Choroid plexus epithelial cell (primary cell): ENCODE measurements around the gene SLC6A8.
"Not testable (repeated sequence)": the region's sequence is repeated elsewhere in the genome, so short reads cannot be mapped to it uniquely, and the experiment has no call there.

Experiments used
- DNase-seq: peaks from one replicate; pipeline ENCODE4 v3.0.0-alpha.2; 2010; ENCODE audit warnings: low read depth
- H3K4me3 ChIP-seq: 2 replicates; pipeline ENCODE4 v1.5.1; 2011; ENCODE audit warnings: low read depth, mild to moderate bottlenecking, control low read depth, low read length, moderate library complexity
- CTCF ChIP-seq: conservative IDR thresholded peaks from 2 replicates; pipeline ENCODE4 v1.5.1; 2011; ENCODE audit warnings: low read depth, mild to moderate bottlenecking, control low read depth, inconsistent platforms, low read length, moderate library complexity

The SLC6A8 gene

GRCh38 chrX:153736871-153737441 lies 49.2 kb downstream of the SLC6A8 start:
- H3K4me3 ChIP-seq = no peak overlapping the region
- no peak for TF ChIP-seq CTCF

GRCh38 chrX:153738056-153738605 lies 50.4 kb downstream of the SLC6A8 start:
- no peak overlapping the region for H3K4me3 ChIP-seq
- TF ChIP-seq CTCF = no peak
- DNase-seq = no peak

More at GRCh38 chrX:153736871-153737441, 49.2 kb downstream of the SLC6A8 start:
- DNase-seq = no peak

DNA sequence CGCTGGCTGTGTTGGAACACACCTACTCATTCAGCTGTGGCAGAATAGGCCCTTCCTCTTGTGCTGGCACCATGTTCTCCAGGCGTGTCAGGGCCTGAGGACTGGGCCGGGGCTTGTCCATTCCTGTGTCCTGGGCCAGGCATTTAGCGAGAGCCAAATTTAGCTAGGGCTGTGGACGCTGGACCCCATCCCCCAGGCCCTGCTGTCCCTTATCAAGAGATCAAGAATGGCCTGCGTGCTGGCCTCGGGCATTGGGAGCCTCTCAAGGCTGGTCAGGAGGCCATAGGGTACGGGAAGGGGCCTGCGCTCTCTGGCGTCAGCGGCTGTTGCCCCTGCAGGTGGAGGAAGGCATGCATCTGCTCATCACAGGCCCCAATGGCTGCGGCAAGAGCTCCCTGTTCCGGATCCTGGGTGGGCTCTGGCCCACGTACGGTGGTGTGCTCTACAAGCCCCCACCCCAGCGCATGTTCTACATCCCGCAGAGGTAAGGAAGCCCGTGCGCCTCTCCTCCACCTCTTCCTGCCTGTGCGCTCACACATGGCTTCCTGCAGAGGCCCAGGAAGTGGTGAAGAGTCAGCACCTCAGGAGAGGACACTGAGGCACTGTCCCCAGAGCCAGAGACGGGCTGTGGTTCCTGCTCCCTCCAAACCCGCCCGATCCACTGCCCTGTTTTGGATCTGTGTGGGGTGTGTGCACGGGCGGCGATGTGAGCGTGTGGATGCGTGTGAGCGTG lies 52.2 kb downstream of the SLC6A8 start:
- DNase-seq = no peak
- no peak overlapping the region for H3K4me3 ChIP-seq
- no peak for TF ChIP-seq CTCF

GRCh38 chrX:153740631-153741222 lies 53.0 kb downstream of the SLC6A8 start:
- DNase-seq = no peak
- H3K4me3 ChIP-seq = no peak overlapping the region
- no peak for TF ChIP-seq CTCF

- no peak for TF ChIP-seq CTCF
- no peak for DNase-seq
- no peak overlapping the region for H3K4me3 ChIP-seq
These were observed 53.7 kb downstream of the SLC6A8 start for GRCh38 chrX:153741446-153741845.

DNA sequence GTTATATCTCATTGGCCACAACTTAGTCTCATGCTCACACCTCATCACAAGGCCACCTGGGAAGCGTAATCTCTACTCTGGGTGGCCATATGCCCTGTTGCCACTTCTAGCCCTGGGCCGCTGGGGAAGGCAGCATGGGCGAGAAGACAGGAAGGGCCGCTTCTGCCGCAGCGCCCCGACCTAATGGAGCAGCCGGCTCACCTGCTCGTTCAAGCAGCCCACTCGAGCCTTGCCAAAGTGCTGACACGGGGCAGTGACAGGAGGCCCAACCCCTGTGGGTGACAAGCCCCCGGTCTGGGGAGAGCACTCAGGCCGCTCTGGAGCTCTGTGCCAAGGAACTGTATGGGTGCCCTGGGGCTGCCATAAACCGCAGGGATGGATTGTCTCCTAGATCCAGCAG lies 54.4 kb downstream of the SLC6A8 start:
- not testable (repeated sequence) for DNase-seq, H3K4me3 ChIP-seq

DNA sequence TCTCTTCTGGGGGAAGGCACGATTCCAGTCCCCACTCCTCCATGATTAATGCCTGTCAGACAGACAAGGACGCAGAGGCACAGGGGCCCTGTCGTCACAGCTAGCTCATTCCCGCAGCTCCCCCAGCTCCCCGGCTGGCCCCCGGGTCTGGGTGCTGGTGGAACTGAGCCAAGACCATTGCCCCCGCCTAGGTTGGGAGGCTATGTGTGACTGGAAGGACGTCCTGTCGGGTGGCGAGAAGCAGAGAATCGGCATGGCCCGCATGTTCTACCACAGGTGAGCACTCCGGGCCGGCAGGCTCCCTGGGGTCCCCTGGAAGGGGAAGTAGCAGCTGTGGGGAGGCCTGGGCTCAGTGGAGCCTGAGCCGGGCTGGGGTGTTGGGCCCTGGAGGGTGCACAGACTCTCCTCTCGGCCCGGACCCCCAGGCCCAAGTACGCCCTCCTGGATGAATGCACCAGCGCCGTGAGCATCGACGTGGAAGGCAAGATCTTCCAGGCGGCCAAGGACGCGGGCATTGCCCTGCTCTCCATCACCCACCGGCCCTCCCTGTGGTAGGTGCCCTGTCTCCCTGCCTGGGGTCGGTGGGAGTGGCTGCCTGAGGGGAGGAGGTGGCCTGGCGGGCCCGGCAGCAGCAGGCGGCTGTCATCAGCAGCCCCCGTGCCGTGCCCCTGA lies 55.2 kb downstream of the SLC6A8 start:
- not testable (repeated sequence) for DNase-seq, H3K4me3 ChIP-seq

GRCh38 chrX:153743468-153744209 lies 55.9 kb downstream of the SLC6A8 start:
- DNase-seq, H3K4me3 ChIP-seq: not testable (repeated sequence)
